ENCODE results near the gene SLC34A3. TPM values are rescaled to one million over a fixed set of nuclear protein-coding genes. Genes with fewer than 3 reads are reported as not detected.
"Not testable (repeated sequence)": the region's sequence is repeated elsewhere in the genome, so short reads cannot be mapped to it uniquely, and the experiment has no call there.

Gene SLC34A3
- total RNA-seq, 1 experiment from 2014 or later: 0.26 TPM

DNA sequence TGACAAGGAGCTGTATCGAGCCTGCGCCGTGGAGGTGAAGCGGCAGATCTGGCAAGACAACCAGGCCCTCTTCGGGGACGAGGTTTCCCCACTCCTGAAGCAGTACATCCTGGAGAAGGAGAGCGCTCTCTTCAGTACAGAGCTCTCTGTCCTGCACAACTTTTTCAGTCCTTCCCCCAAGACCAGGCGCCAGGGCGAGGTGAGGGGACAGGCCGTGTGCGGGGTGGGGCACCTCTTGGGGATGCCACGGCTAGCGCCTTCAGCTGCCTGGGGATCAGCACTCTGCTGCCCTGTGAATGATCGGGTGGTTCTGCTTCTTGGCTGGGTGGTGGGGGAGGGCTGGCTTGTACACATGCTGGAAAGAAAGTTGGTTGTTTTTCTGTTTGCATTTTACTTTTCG is 26.2 kb downstream of the SLC34A3 start:
- Mint-ChIP-seq H3K27ac (ENCODE audit: unreplicated experiment) (no peak overlapping the region), H3K4me3 (ENCODE audit: low read depth, unreplicated experiment) (no peak overlapping the region), H3K27me3 (ENCODE audit: unreplicated experiment) (no peaks in the 10 kb centered on the region), H3K9me3 (ENCODE audit: low read depth, unreplicated experiment) (no peaks in the 10 kb centered on the region), H3K4me1 (ENCODE audit: low read depth, unreplicated experiment) (peaks cover 6% of the 10 kb centered on the region), H3K36me3 (ENCODE audit: insufficient read depth, unreplicated experiment) (peaks cover 42% of the 10 kb centered on the region)
- BruUV-seq (replicated peaks): TSS peak; percentile 32
- TF ChIP-seq, protein P1, sequence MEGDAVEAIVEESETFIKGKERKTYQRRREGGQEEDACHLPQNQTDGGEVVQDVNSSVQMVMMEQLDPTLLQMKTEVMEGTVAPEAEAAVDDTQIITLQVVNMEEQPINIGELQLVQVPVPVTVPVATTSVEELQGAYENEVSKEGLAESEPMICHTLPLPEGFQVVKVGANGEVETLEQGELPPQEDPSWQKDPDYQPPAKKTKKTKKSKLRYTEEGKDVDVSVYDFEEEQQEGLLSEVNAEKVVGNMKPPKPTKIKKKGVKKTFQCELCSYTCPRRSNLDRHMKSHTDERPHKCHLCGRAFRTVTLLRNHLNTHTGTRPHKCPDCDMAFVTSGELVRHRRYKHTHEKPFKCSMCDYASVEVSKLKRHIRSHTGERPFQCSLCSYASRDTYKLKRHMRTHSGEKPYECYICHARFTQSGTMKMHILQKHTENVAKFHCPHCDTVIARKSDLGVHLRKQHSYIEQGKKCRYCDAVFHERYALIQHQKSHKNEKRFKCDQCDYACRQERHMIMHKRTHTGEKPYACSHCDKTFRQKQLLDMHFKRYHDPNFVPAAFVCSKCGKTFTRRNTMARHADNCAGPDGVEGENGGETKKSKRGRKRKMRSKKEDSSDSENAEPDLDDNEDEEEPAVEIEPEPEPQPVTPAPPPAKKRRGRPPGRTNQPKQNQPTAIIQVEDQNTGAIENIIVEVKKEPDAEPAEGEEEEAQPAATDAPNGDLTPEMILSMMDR (IDR thresholded peaks at IDR 0.05; ENCODE audit: unreplicated experiment): no peak
- DNase-seq: no peak
- intact Hi-C loops (cut with micrococcal nuclease; ENCODE audit: unreplicated experiment): no loop called here
- CTCF ChIA-PET: no interaction called here

DNA sequence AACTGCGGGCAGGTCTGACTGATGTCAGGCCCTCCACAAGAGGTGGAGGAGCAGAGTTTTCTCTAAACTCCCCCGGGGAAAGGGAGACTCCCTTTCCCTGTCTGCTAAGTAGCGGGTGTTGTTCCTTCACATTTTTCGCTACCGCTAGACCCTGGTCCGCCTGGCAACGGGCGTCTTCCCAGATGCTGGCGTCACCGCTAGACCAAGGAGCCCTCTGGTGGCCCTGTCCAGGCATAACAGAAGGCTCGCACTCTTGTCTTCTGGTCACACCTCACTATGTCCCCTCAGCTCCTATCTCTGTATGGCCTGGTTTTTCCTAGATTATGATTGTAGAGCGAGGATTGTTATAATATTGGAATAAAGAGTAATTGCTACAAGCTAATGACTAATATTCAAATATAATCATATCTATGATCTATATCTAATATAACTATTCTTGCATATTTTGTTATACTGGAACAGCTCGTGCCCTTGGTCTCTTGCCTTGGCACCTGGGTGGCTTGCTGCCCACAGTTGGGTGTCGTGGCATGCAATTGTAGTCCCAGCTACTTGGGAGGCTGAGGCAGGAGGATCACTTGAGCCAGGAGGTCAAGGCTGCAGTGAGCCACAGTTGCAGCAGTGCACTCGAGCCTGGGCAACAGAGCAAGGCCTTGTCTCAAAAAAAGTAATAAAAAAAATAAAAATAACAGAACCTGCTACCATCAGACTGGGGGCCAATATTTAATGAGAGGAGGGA is 31.6 kb downstream of the SLC34A3 start:
- H3K4me1 Mint-ChIP-seq (ENCODE audit: low read depth, unreplicated experiment); H3K9me3 Mint-ChIP-seq (ENCODE audit: low read depth, unreplicated experiment); H3K4me3 Mint-ChIP-seq (ENCODE audit: low read depth, unreplicated experiment); H3K27ac Mint-ChIP-seq (ENCODE audit: unreplicated experiment); BruUV-seq (replicated peaks); DNase-seq; H3K27me3 Mint-ChIP-seq (ENCODE audit: unreplicated experiment); intact Hi-C loops (cut with micrococcal nuclease; ENCODE audit: unreplicated experiment): not testable (repeated sequence)
- CTCF ChIA-PET: interaction anchor here (0.7 kb wide), 1 partner anchor 11 kb away, joined by 3 read pairs; no protein-coding TSS in a partner anchor
- H3K36me3 Mint-ChIP-seq (ENCODE audit: insufficient read depth, unreplicated experiment): peaks cover 31% of the 10 kb centered on the region

DNA sequence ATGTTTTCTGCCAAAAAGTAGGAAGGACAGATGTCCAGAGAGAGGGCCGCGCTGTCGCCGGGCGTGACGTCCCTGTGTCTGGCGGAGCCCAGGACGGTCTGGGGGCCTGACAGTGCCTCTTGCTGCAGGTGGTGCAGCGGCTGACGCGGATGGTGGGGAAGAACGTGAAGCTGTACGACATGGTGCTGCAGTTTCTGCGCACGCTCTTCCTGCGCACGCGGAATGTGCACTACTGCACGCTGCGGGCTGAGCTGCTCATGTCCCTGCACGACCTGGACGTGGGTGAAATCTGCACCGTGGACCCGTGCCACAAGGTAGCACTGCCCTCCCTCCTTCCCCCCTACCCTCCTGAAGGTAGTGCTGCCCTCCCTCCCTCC is 32.2 kb downstream of the SLC34A3 start:
- CTCF ChIA-PET: no interaction called here
- H3K36me3 Mint-ChIP-seq (ENCODE audit: insufficient read depth, unreplicated experiment): peaks cover 31% of the 10 kb centered on the region
- TF ChIP-seq, protein P1 (IDR thresholded peaks at IDR 0.05; ENCODE audit: unreplicated experiment): no peak
- no peak overlapping the region for H3K4me3 Mint-ChIP-seq (ENCODE audit: low read depth, unreplicated experiment)
- intact Hi-C loops (cut with micrococcal nuclease; ENCODE audit: unreplicated experiment): no loop called here
- peaks cover 8% of the 10 kb centered on the region for H3K4me1 Mint-ChIP-seq (ENCODE audit: low read depth, unreplicated experiment)
- H3K27ac Mint-ChIP-seq (ENCODE audit: unreplicated experiment): no peak overlapping the region
- BruUV-seq (replicated peaks): no TSS peak
- H3K27me3 Mint-ChIP-seq (ENCODE audit: unreplicated experiment): no peaks in the 10 kb centered on the region
- H3K9me3 Mint-ChIP-seq (ENCODE audit: low read depth, unreplicated experiment): no peaks in the 10 kb centered on the region
- no peak for DNase-seq

DNA sequence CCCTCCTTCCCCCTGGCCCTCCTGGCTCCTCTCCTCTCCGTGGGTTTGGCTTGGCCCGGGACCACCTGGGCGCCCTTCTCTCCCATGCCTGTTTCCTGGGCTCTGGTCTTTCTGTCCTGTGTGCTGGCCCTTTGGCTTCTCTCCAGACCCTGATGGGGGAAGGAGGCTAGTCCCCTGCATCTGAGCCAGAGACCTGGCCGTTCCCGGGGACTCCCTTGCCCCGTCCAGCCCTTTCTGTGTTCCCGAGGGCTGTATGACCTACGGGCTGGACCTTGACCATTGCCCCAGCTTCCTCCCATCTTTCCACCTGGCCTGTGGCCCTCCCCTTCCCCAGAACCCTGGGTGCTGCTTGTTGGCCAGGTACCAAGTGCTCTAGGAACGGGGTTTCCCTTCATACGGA is 32.8 kb downstream of the SLC34A3 start:
- peaks cover 12% of the 10 kb centered on the region for H3K4me1 Mint-ChIP-seq (ENCODE audit: low read depth, unreplicated experiment)
- no peaks in the 10 kb centered on the region for H3K9me3 Mint-ChIP-seq (ENCODE audit: low read depth, unreplicated experiment)
- H3K4me3 Mint-ChIP-seq (ENCODE audit: low read depth, unreplicated experiment): no peak overlapping the region

DNA sequence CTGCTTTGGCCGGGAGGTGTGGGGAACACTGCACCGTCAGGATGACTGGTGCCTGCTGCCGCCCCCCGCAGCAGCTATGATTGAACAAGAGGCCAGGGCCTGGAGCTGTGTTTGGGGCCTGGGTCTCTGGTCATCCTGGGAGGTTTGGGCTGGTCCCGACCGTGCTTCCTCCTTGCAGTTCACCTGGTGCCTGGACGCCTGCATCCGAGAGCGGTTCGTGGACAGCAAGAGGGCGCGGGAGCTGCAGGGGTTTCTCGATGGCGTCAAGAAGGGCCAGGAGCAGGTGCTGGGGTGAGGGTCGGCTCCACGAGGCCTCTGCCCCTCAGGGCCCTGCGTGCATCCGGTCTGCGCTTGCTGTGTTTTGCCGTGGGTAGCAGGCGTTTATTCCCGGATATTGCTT is 33.4 kb downstream of the SLC34A3 start:
- H3K4me1 Mint-ChIP-seq (ENCODE audit: low read depth, unreplicated experiment): peaks cover 18% of the 10 kb centered on the region
- no peak overlapping the region for H3K4me3 Mint-ChIP-seq (ENCODE audit: low read depth, unreplicated experiment)
- no peaks in the 10 kb centered on the region for H3K27me3 Mint-ChIP-seq (ENCODE audit: unreplicated experiment)
- no TSS peak for BruUV-seq (replicated peaks)
- no peaks in the 10 kb centered on the region for H3K9me3 Mint-ChIP-seq (ENCODE audit: low read depth, unreplicated experiment)
- H3K36me3 Mint-ChIP-seq (ENCODE audit: insufficient read depth, unreplicated experiment): peaks cover 31% of the 10 kb centered on the region
- no peak for DNase-seq
- CTCF ChIA-PET: no interaction called here
- H3K27ac Mint-ChIP-seq (ENCODE audit: unreplicated experiment): no peak overlapping the region
- TF ChIP-seq, protein P1 (IDR thresholded peaks at IDR 0.05; ENCODE audit: unreplicated experiment): no peak
- intact Hi-C loops (cut with micrococcal nuclease; ENCODE audit: unreplicated experiment): no loop called here

More for the DNA sequence above, 32.8 kb downstream of the SLC34A3 start:
- Mint-ChIP-seq H3K36me3 (ENCODE audit: insufficient read depth, unreplicated experiment) (peaks cover 27% of the 10 kb centered on the region), H3K27me3 (ENCODE audit: unreplicated experiment) (no peaks in the 10 kb centered on the region), H3K27ac (ENCODE audit: unreplicated experiment) (no peak overlapping the region)
- TF ChIP-seq, protein P1 (IDR thresholded peaks at IDR 0.05; ENCODE audit: unreplicated experiment): no peak
- CTCF ChIA-PET: no interaction called here
- no TSS peak for BruUV-seq (replicated peaks)
- DNase-seq: no peak
- intact Hi-C loops (cut with micrococcal nuclease; ENCODE audit: unreplicated experiment): no loop called here
